NCI-H2029 treated with DMSO at 0.1 percent for 48 hours (cell line): ENCODE data around the gene PSAPL1.
"Not testable (repeated sequence)": the region's sequence is repeated elsewhere in the genome, so short reads cannot be mapped to it uniquely, and the experiment has no call there.

Source experiments
- DNase-seq: peaks from one replicate; lab custom pipeline; 2025; lab: John Stamatoyannopoulos, UW

Gene PSAPL1

GRCh38 chr4:7458477-7458876 lies 23.7 kb upstream of the PSAPL1 start:
- DNase-seq, result no peak

- no peak for DNase-seq
These were observed 23.3 kb upstream of the PSAPL1 start for GRCh38 chr4:7458066-7458425.

GRCh38 chr4:7457201-7458065 lies 22.7 kb upstream of the PSAPL1 start:
- no peak for DNase-seq

GRCh38 chr4:7452802-7453201 lies 18.1 kb upstream of the PSAPL1 start:
- DNase-seq, result not testable (repeated sequence)

- no peak for DNase-seq
These were observed 17.1 kb upstream of the PSAPL1 start for GRCh38 chr4:7451800-7452199.

- no peak for DNase-seq
These were observed 16.7 kb upstream of the PSAPL1 start for GRCh38 chr4:7451434-7451789.

- no peak for DNase-seq
These were observed 16.2 kb upstream of the PSAPL1 start for GRCh38 chr4:7450775-7451433.

GRCh38 chr4:7448036-7448435 lies 13.3 kb upstream of the PSAPL1 start:
- DNase-seq, result no peak

GRCh38 chr4:7447236-7447635 lies 12.5 kb upstream of the PSAPL1 start:
- no peak for DNase-seq

GRCh38 chr4:7444731-7445130 lies 10.0 kb upstream of the PSAPL1 start:
- no peak for DNase-seq

GRCh38 chr4:7444314-7444713 lies 9.6 kb upstream of the PSAPL1 start:
- no peak for DNase-seq

- DNase-seq, result no peak
These were observed 7.9 kb upstream of the PSAPL1 start for GRCh38 chr4:7442574-7443162.

GRCh38 chr4:7441201-7441600 lies 6.5 kb upstream of the PSAPL1 start:
- no peak for DNase-seq

- DNase-seq, result no peak
These were observed 5.0 kb upstream of the PSAPL1 start for GRCh38 chr4:7439699-7440098.

GRCh38 chr4:7436256-7436655 lies 1.5 kb upstream of the PSAPL1 start:
- DNase-seq, result no peak

- DNase-seq, result no peak
These were observed 836 bp upstream of the PSAPL1 start for GRCh38 chr4:7435471-7436061.

GRCh38 chr4:7434141-7434765 lies 477 bp downstream of the PSAPL1 start:
- no peak for DNase-seq

- no peak for DNase-seq
These were observed 1.2 kb downstream of the PSAPL1 start for GRCh38 chr4:7433376-7434140.

GRCh38 chr4:7432531-7433375 lies 2.0 kb downstream of the PSAPL1 start:
- DNase-seq, result no peak

- no peak for DNase-seq
These were observed 2.8 kb downstream of the PSAPL1 start for GRCh38 chr4:7431696-7432530.
